ENCODE measurements around the gene CD48. TPM values are rescaled to one million over a fixed set of nuclear protein-coding genes. Genes with fewer than 3 reads are reported as not detected.

Gene CD48
- total RNA-seq, 1 experiment from 2014 or later = 0.20 TPM

GRCh38 chr1:160664573-160665051 lies 47.0 kb downstream of the CD48 start:
- ChIA-PET POLR2A (no interaction called here), RAD21 (ENCODE audit: low non-redundant PET in 1 of 2, low total read pairs in 2 of 2, uncharacterized antibody in 2 of 2, unreplicated experiment in 2 of 2) (no interaction called here), CTCF (interaction anchor here (1.2 kb wide), 1 partner anchor 11 kb away, joined by 3 read pairs; no protein-coding TSS in a partner anchor)
- no peak overlapping the region for H3K27ac ChIP-seq (ENCODE audit: low read depth, low read length)
- ATAC-seq = no peak
- H3K4me2 ChIP-seq (ENCODE audit: low read length) = no peak overlapping the region
- H3K9ac ChIP-seq (ENCODE audit: low read length) = no peak overlapping the region
- no peak for DNase-seq (ENCODE audit: low read depth, low spot score)
- TF ChIP-seq EZH2 (IDR thresholded peaks at IDR 0.05) (no peak), SRF (IDR thresholded peaks at IDR 0.05; ENCODE audit: low read depth) (no peak), POLR2AphosphoS5 (IDR thresholded peaks at IDR 0.05; ENCODE audit: low read depth, low read length) (no peak), CEBPB (IDR thresholded peaks at IDR 0.05; ENCODE audit: low read depth) (no peak), RAD21 (IDR thresholded peaks at IDR 0.05; ENCODE audit: low read depth) (no peak), EGR1 (IDR thresholded peaks at IDR 0.05; ENCODE audit: low read depth) (no peak), MAX (IDR thresholded peaks at IDR 0.05) (no peak), YY1 (IDR thresholded peaks at IDR 0.05; ENCODE audit: extremely low read depth, insufficient replicate concordance, low read depth, low read length) (no peak), CBX3 (IDR thresholded peaks at IDR 0.05; ENCODE audit: low read depth) (no peak), ZBTB33 (IDR thresholded peaks at IDR 0.05; ENCODE audit: extremely low read depth, insufficient replicate concordance, low read length) (no peak), EZH2phosphoT487 (IDR thresholded peaks at IDR 0.05; ENCODE audit: borderline replicate concordance) (no peak), FOSL1 (IDR thresholded peaks at IDR 0.05; ENCODE audit: low read depth) (no peak), ELF1 (IDR thresholded peaks at IDR 0.05; ENCODE audit: borderline replicate concordance, low read depth) (no peak), SP1 (IDR thresholded peaks at IDR 0.05; ENCODE audit: low read depth) (no peak)
- intact Hi-C loops (cut with micrococcal nuclease) = no loop called here
- no peaks in the 10 kb centered on the region for H3K9me2 ChIP-seq (ENCODE audit: insufficient read depth)
- H4K20me1 ChIP-seq (ENCODE audit: insufficient read depth) = no peaks in the 10 kb centered on the region
- H3K4me1 ChIP-seq (ENCODE audit: control insufficient read depth in 1 of 2, insufficient read depth in 2 of 2, low read length in 2 of 2) = no peaks in the 10 kb centered on the region
- no peak overlapping the region for H3K4me3 ChIP-seq (replicated peaks in 1 of 2; ENCODE audit: low read depth in 1 of 2, low read length in 2 of 2)
- H3K9me3 ChIP-seq (ENCODE audit: control insufficient read depth in 1 of 2, insufficient read depth in 1 of 2, low read depth in 1 of 2, low read length in 2 of 2) = no peaks in the 10 kb centered on the region; a peak in 1 of 4 replicates
- no peaks in the 10 kb centered on the region for H3K79me2 ChIP-seq (ENCODE audit: insufficient read depth, low read length)
- no TSS peak for BruUV-seq (replicated peaks)
- no peaks in the 10 kb centered on the region for H3K27me3 ChIP-seq (ENCODE audit: insufficient read depth, low read length)
- no peak overlapping the region for H2AFZ ChIP-seq (ENCODE audit: low read depth, low read length, poor library complexity, severe bottlenecking)
- H3K36me3 ChIP-seq (ENCODE audit: control insufficient read depth in 1 of 2, insufficient read depth in 2 of 2, low read length in 2 of 2) = no peaks in the 10 kb centered on the region
